Stimulated activated naive B cell treated with anti-CD40 and anti-IgM and Interleukin-4, amounts not matched to agents 10 μg/mL and 1 μg/mL and 100 μg/mL, for 72 hours (primary cell): ENCODE data around the gene ABCB9.

Experiments
- ATAC-seq, 2 donors: fragments of 150-1000 bp; cut with Tn5 transposase; replicated peaks; 2 replicates each; pipeline ENCODE4 v1.10.0; 2021; ENCODE audit warnings: moderate library complexity in 1 of 2
- DNase-seq: peaks from one replicate; pipeline ENCODE4 v3.0.0; 2021
- H3K27ac Mint-ChIP-seq: one replicate; pipeline ENCODE4 v1.8.0; 2022; ENCODE audit warnings: mild to moderate bottlenecking, mixed read lengths
- H3K27me3 Mint-ChIP-seq, 2 donors: one replicate each; pipeline ENCODE4 v1.8.0; 2022; ENCODE audit warnings: mixed read lengths in 2 of 2
- H3K36me3 Mint-ChIP-seq, 2 donors: one replicate each; pipeline ENCODE4 v1.8.0; 2022; ENCODE audit warnings: mixed read lengths in 2 of 2, mild to moderate bottlenecking in 1 of 2
- H3K4me1 Mint-ChIP-seq, 2 donors: one replicate each; pipeline ENCODE4 v1.8.0; 2022; ENCODE audit warnings: mixed read lengths in 2 of 2, mild to moderate bottlenecking in 1 of 2
- H3K4me3 Mint-ChIP-seq, 2 donors: one replicate each; pipeline ENCODE4 v1.8.0; 2022; ENCODE audit warnings: mild to moderate bottlenecking in 2 of 2, mixed read lengths in 2 of 2, moderate library complexity in 1 of 2
- H3K9me3 Mint-ChIP-seq, 2 donors: one replicate each; pipeline ENCODE4 v1.8.0; 2022; ENCODE audit warnings: mixed read lengths in 2 of 2, mild to moderate bottlenecking in 1 of 2

ABCB9 gene

DNA sequence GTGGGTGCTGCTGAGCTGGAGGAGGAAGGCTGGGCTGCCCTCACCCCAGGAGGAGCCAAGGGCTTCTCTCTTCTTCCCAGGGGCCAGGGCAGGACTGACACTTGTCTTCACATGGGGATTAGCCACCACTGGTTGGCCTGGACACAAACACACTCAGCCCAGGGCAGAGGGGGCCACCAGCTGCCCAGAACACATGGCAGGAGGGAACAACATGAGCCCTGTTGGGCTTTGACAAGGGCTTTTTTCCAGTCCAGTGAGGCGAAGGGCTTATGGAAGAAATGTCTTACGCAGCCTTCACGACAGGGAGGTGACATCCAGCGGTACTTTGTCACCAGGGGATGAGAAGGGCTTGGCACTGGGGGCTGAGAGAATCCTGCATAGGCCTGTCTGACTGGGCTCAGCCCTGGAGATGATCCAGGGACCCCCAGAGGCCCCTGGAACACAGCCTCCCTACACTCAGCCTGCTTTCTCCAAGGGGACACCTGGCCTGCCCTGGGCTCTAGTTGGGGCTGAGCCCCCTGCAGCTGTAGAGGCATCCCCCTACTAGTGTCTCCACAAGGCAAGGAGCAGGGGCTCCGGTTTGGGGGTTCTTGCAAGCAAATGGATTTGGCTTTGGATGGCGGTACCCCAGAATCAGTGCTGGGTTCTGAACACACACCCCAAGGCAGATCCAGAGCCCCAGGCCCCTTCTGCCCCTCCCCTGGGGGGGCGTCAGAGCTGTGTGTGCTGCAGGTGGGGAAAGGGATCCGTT, 33.1 kb upstream of the ABCB9 start:
- DNase-seq (no peak), ATAC-seq (no peak)
- Mint-ChIP-seq H3K9me3 (no peaks in the 10 kb centered on the region), H3K27ac (no peak overlapping the region), H3K4me3 (no peak overlapping the region), H3K27me3 (no peaks in the 10 kb centered on the region), H3K36me3 (peaks cover 4 to 12% of the 10 kb centered on the region in 2 donors), H3K4me1 (peaks cover under 1 to 9% of the 10 kb centered on the region in 2 donors)

DNA sequence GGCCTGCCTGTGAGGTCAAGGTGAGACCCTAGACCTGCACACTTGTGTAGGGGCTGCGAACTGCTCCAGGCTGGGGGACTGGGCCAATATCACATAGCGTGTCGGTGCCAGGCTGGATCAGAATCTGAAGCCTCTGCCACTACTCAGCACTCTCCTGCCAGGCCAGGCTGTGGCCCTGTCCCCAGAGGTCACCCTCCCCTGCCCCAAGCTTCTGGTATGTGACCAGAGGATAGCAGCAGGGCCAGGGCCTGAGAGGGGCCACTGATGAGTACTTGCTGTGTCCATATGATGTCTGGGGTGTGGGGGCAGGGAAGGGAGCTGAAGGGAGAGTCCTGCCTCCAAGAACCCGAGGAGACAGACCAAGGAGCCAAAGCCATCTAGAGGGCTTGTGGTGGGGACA, 32.1 kb upstream of the ABCB9 start:
- no peak overlapping the region for H3K27ac Mint-ChIP-seq
- H3K36me3 Mint-ChIP-seq, result peaks cover 0 to 12% of the 10 kb centered on the region in 2 donors
- no peaks in the 10 kb centered on the region for H3K9me3 Mint-ChIP-seq
- H3K27me3 Mint-ChIP-seq, result no peaks in the 10 kb centered on the region
- H3K4me3 Mint-ChIP-seq, result no peak overlapping the region
- peaks cover 8 to 19% of the 10 kb centered on the region in 2 donors for H3K4me1 Mint-ChIP-seq
- DNase-seq (no peak), ATAC-seq (no peak)

DNA sequence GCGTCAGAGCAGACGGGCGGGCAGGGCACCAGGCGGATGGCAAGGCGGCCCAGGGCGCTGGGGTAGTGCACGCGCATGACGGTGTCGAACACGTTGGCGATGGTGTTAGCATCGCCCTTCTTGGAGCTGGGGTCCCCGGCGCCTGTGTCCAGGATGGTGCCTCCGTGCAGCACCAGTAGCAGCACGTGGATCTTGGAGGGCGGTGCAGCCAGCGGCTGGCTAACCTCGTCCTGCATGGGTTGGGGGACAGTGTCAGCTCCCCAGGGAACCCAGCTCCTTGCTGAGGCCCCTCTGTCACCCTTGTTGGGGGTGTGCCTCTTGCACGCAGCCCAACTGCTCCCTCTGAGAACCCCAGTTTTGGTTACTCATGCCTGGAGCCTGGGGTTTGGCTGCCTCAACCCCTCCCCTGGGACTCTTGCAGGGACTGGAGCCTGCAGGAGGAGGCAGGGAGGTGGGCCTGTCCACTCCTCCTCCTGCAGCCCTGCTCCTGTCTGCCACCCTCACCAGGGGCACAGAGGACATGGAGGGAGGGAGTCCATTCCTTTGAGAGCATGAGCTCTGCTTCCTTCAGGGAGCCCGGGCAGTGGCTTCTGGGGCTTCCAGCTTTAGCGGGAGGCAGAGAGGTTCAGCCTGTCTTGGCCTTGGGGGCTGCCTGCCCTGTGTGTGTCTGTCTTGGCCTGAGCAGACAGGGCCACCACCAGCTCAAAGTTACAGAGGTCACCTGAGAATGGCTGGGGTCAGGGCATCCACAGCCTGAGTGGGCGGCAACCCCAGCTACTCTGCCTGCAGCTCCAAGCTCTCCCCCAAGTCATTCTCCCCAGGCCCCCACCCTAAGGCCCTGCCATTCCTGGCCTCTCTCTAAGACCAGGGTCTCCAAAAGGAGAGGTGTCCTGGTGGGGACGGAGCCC, 31.3 kb upstream of the ABCB9 start:
- DNase-seq, result no peak
- no peak for ATAC-seq
- no peaks in the 10 kb centered on the region for H3K9me3 Mint-ChIP-seq
- H3K4me1 Mint-ChIP-seq, result peaks cover 12 to 26% of the 10 kb centered on the region in 2 donors
- no peaks in the 10 kb centered on the region for H3K27me3 Mint-ChIP-seq
- no peak overlapping the region for H3K27ac Mint-ChIP-seq
- no peak overlapping the region for H3K4me3 Mint-ChIP-seq
- peaks cover 2 to 12% of the 10 kb centered on the region in 2 donors for H3K36me3 Mint-ChIP-seq

DNA sequence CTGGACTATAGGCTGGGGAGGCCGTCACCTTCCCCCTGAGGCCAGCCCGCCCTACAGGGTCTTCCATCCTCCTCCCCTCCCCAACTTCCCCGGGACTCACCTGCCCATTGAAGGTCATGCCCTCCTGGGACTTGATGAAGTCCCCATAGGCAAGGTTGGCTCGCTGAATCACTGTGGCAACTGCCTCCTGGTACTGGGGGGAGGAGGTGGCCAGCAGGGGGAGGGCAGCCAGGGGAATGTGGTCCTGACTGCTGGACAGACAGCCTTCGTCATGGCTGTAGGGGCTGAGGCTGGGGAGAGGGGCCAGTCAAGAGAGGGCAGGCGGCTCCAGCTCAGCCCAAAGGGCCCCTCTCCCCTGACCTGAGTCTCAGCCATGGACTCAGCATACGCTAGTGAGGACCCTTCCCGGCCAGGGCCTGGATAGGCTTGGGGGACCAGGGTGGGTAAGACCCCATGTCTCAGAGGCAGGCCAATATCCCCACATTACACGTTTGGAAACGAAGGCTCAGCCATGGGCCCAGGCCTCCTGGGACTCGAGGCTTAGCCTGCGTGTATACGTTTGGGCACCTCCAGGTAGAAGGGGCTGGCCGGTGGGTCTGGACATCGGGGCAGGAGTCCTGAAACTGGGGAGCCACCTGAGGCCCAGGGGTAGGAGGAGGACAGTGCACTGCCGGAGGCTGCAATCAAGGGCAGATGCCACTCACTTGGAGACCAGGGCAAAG, 30.5 kb upstream of the ABCB9 start:
- Mint-ChIP-seq H3K27ac (no peak overlapping the region), H3K4me1 (peaks cover 15 to 31% of the 10 kb centered on the region in 2 donors), H3K9me3 (no peaks in the 10 kb centered on the region), H3K4me3 (no peak overlapping the region), H3K27me3 (no peaks in the 10 kb centered on the region), H3K36me3 (peaks cover 5 to 16% of the 10 kb centered on the region in 2 donors)
- no peak for DNase-seq
- no peak for ATAC-seq

DNA sequence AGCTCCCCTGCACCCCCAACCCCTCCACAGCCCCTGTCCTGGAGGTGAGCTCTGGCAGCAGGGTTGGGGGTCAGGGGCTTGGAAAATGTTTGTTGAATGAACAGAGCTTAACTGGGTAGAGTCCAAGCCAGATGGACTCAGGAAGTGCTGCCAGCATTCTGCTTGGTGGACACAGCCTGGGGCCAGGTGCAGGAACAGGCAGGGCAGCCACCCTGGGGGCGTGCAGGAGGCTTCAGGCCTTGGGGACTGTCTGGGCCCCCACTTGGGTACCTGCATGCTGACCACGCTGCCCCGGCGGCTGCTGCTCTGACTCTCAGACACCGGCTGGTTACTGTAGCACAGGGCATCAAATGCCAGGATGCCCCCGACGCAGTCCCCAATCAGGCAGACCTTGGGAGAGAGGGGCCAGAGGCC, 29.9 kb upstream of the ABCB9 start:
- Mint-ChIP-seq H3K4me1 (peaks cover 15 to 31% of the 10 kb centered on the region in 2 donors), H3K27me3 (no peaks in the 10 kb centered on the region)
- no peak for DNase-seq

DNA sequence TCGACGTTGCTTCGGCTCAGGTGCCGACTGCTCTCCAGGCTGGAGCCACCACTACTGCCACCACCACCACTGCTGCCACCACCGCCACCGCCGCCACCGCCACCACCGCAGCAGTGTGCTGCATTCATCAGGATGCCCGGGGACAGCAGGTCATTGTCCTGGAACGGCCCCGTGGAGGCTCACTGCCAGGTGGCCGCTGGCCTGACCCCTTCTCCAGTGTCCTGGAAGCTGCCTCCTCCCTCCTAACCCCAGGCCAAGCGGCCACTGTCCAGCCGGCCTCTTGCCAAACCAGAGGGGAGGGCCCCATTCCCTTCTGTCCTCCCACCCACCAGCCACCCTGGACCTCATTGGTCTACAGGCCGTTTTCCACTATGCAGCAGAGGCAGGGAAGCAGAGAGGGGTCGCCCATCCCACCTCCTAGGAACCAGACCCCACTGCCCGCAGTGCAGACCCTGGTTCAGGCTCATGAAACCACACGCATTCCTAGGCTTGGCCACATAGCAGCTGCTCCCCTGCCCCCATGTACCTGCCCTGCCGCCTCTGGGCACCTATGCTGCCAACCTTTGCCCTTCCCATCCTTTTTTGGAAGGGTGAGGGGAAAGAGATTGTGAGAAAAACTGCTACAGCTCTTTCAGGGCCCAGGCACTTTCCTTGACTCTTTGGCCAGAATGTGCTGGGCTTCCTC, 29.4 kb upstream of the ABCB9 start:
- Mint-ChIP-seq H3K4me1 (peaks cover 15 to 31% of the 10 kb centered on the region in 2 donors), H3K27ac (peak overlapping the region; percentile 67), H3K4me3 (no peak overlapping the region), H3K27me3 (no peaks in the 10 kb centered on the region), H3K36me3 (peaks cover 5 to 16% of the 10 kb centered on the region in 2 donors), H3K9me3 (no peaks in the 10 kb centered on the region)
- no peak for DNase-seq
- no peak for ATAC-seq

More for the DNA sequence above, 29.9 kb upstream of the ABCB9 start:
- Mint-ChIP-seq H3K36me3 (peaks cover 5 to 16% of the 10 kb centered on the region in 2 donors), H3K9me3 (no peaks in the 10 kb centered on the region), H3K4me3 (no peak overlapping the region), H3K27ac (peak overlapping the region; percentile 67)
- ATAC-seq, result no peak

DNA sequence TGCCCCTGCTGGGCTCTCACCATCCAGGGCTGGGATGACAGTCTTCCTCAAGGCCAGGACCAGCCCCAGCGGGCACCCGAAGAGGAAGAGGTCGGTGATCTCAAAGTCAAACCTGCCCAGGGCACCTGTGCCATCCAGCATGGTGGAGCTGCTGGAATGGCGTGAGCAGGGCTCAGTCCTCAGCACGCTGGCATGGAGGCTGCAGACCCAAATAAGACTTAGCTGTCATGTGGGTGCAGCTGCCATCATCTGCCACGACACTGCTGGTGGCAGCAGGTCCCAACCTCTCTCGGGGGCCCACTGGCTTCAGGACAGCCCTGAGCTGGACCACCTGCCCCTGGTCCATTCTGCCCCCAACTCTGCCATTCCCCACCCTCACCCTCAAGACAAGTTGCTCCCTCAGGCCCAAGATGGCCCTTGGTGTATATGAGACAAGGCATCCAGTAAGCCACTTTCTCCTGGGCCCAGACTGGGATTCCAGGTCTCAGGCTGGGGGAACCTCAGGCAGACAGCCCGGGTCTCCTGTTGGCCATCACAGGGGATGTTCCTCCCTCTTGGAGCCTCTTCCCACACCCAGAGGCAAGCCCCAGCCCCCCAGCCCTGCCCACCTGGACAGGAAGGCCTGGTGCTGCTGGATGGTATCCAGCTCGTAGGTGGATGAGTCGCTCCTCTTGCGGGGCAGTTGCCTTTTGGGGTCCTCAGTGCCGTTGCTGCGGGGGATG, 28.7 kb upstream of the ABCB9 start:
- ATAC-seq (no peak), DNase-seq (no peak)
- Mint-ChIP-seq H3K27ac (no peak overlapping the region), H3K4me1 (peaks cover 15 to 24% of the 10 kb centered on the region in 2 donors), H3K4me3 (no peak overlapping the region), H3K36me3 (peaks cover 5 to 11% of the 10 kb centered on the region in 2 donors), H3K9me3 (no peaks in the 10 kb centered on the region), H3K27me3 (no peaks in the 10 kb centered on the region)

DNA sequence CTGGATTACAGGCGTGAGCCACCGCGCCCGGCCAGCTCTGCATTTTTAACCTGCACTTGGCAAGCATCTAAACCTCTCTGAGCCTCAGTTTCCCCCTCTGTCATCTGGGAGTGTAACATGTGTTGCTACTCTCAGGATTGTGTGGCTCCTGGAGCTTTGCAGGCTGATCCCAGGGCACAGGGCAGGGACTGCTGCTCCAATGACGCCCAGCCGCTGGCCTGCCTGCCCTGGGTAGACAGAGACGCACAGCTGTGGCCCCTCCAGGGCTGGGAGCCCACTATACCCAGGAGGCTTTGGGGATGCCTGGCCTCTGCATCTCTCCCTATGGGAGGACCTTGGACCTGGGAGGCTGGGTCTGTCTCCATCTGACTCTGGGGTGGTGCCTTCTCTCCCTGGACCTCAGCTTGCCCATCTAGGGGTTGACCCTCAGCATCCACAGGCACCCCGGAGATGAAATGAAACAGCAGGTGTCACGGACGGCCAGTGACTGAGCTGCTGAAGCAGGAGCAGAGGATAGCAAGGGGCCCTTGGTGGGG, 27.9 kb upstream of the ABCB9 start:
- Mint-ChIP-seq H3K4me1 (peaks cover 15 to 22% of the 10 kb centered on the region in 2 donors), H3K27ac (no peak overlapping the region)

DNA sequence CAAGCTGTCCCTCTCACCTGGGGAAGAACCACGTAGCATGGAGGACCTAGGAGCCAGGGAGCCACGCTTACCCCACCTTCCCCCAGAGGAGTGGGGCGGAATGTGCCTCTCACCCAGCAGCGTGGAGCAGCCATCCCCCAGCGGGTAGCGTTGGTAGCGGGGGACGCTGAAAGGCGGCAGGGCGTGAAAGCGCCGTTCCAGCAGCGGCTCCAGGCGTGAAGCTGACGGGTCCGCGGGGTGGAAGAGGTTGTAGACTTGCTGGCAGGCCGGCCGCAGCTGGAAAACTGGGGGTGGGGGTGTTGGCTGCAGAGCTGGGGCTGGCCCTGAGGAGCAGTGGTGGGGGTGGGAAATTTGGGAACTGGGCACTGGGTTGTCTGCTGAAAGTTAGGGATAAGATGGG, 26.1 kb upstream of the ABCB9 start:
- Mint-ChIP-seq H3K36me3 (peaks cover 10 to 16% of the 10 kb centered on the region in 2 donors), H3K4me1 (peaks cover 15 to 22% of the 10 kb centered on the region in 2 donors), H3K9me3 (no peaks in the 10 kb centered on the region), H3K27me3 (no peaks in the 10 kb centered on the region), H3K27ac (peak overlapping the region; percentile 44), H3K4me3 (peak overlapping the region in 1 of 2 donors; percentile 51)
- no peak for ATAC-seq
- no peak for DNase-seq

More for the DNA sequence above, 27.9 kb upstream of the ABCB9 start:
- no peaks in the 10 kb centered on the region for H3K9me3 Mint-ChIP-seq
- H3K36me3 Mint-ChIP-seq, result peaks cover 5 to 11% of the 10 kb centered on the region in 2 donors
- no peaks in the 10 kb centered on the region for H3K27me3 Mint-ChIP-seq
- DNase-seq (no peak), ATAC-seq (no peak)
- H3K4me3 Mint-ChIP-seq, result no peak overlapping the region

DNA sequence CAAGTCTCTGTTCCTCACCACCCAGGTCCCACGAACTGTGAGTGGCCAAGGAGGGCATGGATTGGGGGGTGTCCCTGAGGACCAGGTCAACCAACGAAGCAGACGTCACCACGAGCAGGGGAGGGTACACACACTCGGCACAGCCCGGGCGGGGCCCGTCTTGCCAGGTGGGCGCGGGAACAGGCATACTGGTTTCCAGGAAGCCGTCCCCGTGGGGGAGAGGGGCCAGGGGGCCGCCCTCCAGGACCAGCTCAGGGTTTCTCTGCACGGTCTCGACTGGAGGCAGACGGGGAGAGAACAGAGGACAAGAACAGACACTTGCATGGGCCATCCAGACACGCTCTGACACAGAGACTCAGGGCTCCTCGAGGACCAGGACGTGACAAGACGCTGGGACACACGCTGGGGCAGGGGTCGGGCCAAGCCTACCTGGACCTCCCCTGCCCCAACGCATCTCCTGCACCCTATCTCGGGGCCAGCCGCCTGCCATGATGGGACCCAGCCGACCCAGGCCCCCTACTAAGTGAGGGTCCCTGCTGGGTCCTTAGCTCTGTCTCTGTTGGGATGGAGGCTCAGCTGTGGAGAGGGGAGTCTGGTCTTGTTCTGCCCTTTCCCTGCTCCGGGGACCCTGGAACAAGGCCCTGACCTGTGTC, 25.5 kb upstream of the ABCB9 start:
- Mint-ChIP-seq H3K27ac (no peak overlapping the region), H3K4me1 (peaks cover 15 to 22% of the 10 kb centered on the region in 2 donors), H3K4me3 (no peak overlapping the region), H3K9me3 (no peaks in the 10 kb centered on the region), H3K27me3 (no peaks in the 10 kb centered on the region), H3K36me3 (peaks cover 14 to 16% of the 10 kb centered on the region in 2 donors)
- DNase-seq, result no peak
- ATAC-seq, result no peak

DNA sequence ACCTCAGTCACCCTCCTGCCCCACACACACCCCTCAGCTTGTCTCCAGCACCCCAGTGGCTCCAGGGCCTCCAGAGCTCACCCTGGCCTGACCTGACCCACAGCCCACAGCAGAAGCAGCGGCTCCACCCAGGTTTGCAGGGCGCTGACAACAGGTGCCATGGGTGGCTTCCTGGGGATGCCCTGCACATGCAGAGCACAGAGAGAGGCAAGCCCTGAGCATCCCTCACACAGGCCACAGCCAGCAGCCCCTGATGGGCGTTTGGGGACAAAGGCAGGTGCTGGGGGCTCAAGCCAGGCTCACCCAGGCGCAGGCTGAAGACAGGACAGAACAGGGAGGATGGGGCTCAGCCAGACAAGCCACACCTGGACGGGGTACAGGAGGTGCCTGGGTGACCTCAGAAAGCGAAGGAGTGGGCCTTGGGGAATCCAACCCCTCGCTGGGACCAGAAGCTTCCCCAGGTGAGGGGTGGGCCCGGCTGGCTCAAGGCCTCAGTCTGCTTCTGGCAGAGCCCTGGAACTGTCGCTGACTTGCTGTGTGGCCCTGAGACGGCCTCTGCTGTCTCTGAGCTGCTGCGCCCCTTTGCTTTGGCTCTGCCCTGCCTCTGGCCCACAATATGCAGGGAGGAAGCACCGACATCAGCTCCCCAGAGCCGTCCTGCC, 24.8 kb upstream of the ABCB9 start:
- Mint-ChIP-seq H3K4me3 (no peak overlapping the region), H3K27ac (peak overlapping the region; percentile 42), H3K36me3 (peaks cover 17% of the 10 kb centered on the region in 2 donors), H3K9me3 (no peaks in the 10 kb centered on the region), H3K27me3 (no peaks in the 10 kb centered on the region), H3K4me1 (peaks cover 15 to 22% of the 10 kb centered on the region in 2 donors)
- ATAC-seq (no peak), DNase-seq (no peak)

DNA sequence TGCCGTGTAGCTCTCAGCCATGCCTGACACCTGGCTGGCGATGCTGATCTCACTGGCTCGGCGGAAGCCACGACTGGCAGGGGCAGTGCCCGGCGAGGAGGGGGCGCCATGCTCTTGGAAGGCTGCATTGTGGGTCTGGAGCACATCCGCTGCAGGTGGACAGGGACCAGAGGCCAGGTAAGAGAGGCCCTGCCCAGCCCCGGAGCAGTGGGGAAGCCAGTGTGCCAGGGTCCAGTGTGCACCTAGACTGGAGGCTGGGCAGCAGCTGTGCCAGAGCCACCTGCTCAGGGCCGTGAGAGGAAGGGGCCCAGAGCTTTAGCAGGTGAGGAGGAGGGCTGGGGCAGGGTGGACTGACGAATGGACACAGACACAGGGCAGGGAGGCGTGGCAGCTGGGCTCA, 24.3 kb upstream of the ABCB9 start:
- no peaks in the 10 kb centered on the region for H3K27me3 Mint-ChIP-seq
- no peak overlapping the region for H3K4me3 Mint-ChIP-seq
- H3K4me1 Mint-ChIP-seq, result peaks cover 15 to 22% of the 10 kb centered on the region in 2 donors
- peaks cover 17% of the 10 kb centered on the region in 2 donors for H3K36me3 Mint-ChIP-seq
- ATAC-seq (no peak), DNase-seq (no peak)
- no peak overlapping the region for H3K27ac Mint-ChIP-seq
- H3K9me3 Mint-ChIP-seq, result no peaks in the 10 kb centered on the region
